HG03571 (cell line): Measurements from ENCODE around the gene C17orf78.
"Not testable (repeated sequence)": the region's sequence is repeated elsewhere in the genome, so short reads cannot be mapped to it uniquely, and the experiment has no call there.

ENCODE experiments used
- ATAC-seq: cut with Tn5 transposase; IDR thresholded peaks from one replicate; pipeline ENCODE4 v1.9.1; 2021; ENCODE audit not compliant: unreplicated experiment

C17orf78 gene

DNA sequence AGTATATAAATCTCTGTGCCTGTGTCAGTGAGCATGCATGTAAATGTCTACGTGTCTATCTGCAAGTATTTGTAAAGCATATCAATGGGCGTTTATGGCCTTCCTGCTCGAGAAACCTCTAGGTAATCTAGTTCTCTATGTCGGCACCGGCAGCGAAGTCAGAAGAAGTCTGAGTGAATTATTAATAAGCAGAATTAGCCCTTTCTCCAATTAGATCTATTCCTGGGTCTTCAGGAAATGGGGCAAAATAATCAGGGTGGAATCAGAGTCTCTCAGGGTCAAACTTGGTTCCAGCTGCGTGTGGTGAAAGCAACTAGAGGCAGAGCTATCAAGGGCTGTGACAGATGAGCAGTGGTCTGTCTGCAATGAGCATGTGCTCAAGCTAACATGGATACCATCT is at the start of gene C17orf78:
Gene C17orf78 (plus strand): TSS at position 280 of the 400 bp plus-strand sequence. CDS start 108 bp downstream, at position 388.
- no peak for ATAC-seq

DNA sequence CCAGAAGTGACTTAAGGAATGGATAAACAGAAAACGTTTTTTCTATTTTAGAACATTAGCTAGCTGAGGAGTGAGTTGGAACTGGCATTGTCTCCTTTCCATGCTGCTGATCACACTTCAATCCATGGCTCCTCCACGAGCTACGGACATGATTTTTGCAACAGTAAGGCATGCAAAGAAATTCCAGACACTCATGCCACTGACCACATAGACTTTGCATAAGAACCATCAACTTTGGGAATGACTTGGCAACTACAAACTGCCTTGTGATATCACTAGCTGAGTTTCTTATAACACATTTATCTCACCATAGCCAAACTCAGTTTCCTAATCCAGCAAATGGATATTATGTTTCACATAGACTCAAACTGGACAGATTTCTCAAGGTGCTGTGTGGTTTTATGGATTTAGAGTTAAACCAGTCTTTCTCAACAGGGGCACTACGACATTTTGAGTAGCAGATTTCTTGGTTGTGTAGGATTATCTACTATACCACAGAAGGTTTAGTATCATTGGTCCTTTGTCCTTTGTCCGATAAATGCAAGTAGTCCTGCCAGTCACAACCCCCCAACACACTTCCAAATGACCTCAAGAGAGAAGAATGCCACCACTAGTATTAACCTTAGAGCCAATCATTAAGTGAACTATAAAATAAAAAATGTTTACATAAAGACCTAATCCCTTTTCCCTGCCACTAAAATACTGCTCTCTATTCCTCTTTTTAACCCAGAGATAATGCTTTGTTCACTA is 48.3 kb upstream of the C17orf78 start:
- no peak for ATAC-seq

DNA sequence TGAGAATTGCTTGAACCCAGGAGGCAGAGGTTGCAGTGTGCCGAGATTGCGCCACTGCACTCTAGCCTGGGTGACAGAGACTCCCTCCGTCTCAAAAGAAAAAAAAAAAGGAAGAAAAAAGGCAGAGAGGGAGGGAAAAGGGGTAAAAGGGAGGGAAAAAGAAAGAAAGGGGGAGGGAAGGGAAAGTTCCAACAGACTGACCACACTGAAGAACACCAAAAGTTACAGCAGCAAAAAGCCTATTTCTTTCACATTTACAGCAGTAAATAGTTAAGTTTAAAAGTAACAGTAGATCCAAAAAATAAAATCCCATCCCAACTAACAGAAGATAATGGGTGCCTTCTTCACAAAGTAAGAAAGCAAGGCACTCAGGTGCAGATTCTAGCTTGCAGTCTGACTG is 36.9 kb upstream of the C17orf78 start:
- ATAC-seq, result no peak

DNA sequence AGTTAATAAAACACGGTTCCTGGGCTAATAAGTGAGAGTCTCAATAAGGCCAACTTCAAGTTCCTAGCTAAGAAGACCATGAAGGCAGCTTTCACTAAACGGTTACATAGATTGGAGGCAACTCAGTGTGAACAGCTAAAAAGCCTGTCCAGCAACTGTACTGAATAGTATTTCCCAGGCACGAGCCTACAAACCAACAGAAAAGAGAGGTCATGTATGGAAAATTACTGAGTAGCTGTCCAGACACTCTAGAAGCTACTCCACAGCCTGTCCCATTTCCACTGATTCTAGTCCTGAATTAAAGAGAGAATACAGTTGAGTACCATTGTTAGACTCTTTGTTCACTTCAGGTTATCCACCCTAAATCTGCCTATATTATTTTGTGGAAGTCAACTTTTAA is 36.5 kb upstream of the C17orf78 start:
- ATAC-seq, result no peak

DNA sequence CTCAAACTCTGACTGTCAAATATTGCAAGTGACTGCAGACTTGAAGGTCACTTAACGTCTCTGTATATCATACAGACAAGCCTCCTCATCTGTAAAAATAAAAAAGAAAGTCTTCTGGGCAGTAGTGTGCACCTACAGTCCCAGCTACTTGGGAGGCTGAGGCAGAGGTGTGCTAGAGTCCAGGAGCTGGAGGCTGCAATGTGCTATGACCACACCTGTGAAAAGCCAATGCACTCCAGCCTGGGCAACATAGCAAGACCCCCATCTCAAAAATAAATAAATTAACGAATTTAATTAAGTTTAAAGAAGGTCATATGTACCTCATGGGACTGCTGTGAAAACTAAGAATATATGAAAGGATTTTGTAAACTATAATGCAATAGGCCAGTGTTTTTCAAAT is 35.0 kb upstream of the C17orf78 start:
- no peak for ATAC-seq

DNA sequence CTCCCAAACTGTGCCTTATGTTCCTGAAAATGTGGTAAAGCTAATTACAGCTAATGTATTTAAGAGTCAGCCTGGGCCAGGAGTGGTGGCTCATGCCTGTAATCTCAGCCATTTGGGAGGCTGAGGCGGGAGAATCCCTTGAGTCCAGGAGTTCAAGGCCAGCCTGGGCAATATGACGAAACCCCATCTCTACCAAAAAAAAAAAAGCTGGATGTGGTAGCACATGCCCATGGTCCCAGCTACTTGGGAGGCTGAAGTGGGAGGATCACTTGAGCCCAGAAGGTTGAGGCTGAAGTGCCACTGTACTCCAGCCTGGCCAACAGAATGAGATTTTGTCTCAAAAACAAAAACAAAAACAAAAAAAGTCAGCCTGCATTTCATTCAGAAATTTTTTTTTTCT is 33.2 kb upstream of the C17orf78 start:
- no peak for ATAC-seq

DNA sequence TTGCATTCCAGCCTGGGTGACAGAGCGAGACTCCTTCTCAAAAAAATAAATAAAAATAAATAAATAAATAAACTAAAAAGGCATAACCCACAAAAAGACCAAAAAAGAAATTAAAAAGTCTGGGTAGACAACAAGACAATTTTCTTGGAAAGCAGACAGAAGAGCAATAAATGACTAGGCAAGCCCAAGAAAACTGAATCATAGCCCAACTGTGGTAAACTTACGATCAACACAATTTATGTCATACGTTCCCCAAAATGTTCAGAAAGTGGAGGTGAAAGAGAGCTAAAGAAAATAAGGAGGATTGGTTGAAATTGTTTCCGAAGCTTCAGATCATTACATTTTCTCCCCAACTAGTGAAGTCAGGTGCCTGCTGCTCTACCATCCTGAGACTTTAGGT is 31.3 kb upstream of the C17orf78 start:
- ATAC-seq, result no peak

DNA sequence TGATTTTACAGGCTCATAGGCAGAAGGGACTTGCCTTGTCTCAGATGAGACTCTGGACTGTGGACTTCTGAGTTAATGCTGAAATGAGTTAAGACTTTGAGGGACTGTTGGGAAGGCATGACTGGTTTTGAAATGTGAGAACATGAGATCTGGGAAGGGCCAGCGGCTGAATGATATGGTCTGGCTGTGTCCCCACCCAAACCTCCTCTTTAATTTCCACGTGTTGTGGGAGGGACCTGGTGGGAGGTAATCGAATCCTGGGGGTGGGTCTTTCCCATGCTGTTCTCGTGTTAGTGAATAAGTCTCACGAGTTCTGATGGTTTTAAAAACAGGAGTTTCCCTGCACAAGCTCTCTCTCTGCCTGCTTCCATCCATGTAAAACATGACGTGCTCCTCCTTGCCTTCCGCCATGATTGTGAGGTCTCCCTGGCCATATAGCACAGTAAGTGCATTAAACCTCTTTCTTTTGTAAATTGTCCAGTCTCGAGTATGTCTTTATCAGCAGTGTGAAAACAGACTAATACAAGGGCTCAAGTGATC is 28.9 kb upstream of the C17orf78 start:
- not testable (repeated sequence) for ATAC-seq

DNA sequence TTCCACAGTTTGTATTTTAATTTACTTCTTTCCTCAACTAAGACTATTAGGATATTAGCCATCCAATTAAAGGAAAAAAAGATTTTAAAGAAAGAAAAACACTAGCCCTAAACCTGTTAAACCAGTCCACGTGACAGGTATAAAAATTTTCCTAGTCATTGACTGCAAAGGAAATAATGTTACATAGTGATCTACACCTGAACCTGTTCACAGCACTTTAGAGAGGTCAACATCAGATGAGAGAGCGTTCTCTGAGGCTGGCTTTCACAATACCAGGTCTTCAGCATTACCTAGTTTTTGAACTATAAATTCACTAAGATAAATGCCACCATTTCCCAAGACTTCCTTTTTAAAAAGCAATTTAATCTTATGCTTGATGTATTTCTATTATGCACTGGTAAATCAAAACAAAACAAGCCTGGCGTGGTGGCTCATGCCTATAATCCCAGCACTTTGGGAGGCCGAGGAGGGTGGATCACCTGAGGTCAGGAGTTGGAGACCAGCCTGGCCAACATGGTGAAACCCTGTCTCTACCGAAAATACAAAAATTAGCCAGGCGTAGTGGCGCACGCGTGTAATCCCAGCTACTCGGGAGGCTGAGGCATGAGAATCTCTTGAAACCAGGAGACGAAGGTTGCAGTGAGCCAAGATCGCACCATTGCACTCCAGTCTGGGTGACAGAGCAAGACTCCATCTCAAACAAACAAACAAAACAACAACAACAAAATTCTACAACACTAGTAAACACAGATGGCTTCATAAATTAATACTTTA is 18.8 kb upstream of the C17orf78 start:
- not testable (repeated sequence) for ATAC-seq

DNA sequence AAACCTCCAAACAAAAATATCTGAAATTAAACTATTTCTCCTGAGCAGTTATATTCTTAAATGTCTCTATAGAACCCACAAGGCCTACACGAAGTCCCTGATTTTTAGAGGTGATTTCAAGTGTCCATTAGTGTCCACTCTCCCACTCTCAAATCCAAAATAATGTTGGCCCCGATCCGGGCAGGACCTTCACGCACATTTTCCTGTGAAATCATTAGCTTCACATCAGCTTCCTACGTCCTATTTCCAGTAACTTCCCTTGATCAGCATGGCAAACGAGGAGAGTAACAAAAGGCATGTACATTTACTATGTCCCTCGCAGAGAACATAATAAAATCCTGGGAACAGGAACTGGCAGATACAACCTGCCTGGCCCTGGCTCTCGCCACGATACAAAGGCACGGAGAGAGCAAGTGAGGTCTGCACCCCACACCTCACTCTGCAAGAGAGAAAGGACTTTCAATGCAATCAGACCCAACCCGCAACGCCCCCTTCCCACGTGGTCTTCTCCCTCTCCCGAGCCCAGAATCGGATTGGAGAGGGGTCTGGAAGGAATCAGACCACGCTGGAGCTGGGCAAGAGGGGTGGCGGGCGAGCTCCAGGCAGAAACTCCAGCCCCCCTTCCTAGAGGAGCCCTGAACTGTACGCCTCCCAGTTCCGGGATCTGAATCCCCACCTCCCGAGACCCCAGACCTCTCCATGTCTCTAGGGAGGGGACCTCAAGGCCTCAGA is 17.5 kb upstream of the C17orf78 start:
- ATAC-seq, result peak; percentile 14

DNA sequence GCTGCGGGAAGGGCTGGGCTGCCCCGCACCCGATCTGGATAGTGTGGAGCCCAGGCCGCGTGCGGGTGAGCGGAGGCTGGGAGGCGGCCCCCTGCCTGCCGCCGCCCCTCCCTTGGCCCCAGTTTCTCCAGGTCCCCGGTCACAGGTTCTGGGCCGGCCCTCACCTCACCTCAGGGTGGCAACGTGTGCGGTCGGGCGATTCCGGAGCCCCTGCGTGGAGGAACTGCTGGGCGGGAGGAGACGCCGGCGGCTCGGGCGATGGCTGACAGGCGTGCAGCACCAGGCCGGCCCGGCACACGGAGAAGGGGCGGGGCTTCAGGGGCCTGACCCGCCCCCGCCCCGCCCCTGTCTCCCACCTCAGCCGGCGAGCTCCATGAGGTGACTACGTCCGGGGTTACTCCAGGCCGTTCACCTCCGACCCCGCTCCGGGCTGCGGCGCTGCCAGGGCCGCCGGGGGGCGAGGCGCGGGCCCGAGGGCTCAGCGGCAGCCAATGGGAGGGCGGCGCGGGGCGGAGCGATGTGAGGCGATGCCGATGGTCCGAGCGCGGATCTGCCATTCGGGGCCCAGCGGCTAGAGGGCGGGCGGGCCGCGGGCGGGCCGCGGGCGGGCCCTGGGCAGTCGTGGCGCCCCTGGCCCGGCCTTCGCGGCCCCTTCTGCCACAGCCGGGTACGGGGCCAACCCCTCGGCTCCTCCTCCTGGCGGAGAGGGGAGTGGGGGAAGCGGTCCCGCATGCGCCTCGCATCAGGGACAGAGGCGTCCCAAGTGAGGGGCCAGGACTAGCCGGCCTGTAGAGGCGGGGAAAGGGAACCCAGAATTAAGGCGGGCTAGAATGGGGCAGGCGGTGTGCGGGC is 16.7 kb upstream of the C17orf78 start:
- ATAC-seq, result peak; percentile 91

DNA sequence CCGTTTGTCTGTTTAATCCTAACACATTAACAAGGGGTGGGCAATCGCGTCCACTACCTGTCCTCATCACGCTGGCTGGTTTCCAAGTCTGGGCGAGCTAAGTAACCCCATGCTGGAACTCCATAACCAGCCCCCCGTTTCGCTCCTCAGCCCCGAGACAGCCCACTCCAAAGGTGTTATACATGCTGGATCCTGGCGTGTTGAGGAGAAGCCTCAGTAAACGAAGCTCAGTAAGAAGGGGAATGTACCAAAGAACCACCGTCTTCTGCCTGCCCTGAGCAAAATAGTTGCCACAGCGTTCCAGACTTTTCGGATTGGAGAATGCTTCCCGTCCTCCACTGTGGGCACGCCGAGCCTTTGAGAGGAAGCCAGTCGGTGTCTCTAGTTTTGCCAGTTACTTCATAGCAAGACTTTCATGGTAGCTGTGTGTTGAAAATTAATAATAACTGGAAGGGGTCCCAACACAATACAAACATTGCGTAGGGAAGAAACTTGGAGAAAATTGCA is 16.1 kb upstream of the C17orf78 start:
- ATAC-seq, result no peak

DNA sequence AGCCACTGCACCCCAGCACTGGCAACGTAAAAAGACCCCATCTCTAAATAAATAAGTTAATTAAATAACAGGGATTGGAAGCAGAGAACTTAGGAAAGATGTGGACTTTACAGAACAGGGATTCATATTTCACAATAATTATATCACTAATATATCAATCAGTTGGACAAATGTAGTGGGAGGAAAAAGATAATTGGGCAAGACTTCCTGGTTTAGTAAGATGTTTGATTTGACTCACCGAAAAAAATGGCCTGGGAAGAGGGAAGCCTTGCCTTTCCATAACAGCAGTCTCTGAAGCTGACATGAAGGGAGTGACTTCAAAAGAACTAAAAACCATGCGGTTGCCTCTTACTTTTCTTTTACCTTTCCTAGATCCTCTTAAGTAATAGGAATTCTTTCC is 15.2 kb upstream of the C17orf78 start:
- no peak for ATAC-seq

DNA sequence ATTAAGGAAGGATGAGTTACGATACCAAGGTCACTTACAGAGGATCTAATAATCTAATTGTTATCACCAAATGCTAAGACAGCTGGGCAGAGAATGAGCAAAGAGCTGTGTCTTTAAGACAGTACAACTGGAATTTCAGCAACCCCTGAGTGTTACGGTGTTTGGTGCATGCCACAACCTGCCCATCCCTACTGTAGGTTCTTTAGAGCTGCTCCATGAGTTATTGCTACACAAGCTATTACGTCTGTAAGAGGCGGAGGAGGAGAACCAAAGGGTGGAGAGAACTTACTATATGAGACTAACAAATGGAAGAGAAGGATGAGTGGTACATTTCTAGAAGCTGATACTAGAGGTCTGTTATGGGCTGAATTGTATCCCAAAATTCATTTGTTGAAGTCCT is 14.2 kb upstream of the C17orf78 start:
- no peak for ATAC-seq

DNA sequence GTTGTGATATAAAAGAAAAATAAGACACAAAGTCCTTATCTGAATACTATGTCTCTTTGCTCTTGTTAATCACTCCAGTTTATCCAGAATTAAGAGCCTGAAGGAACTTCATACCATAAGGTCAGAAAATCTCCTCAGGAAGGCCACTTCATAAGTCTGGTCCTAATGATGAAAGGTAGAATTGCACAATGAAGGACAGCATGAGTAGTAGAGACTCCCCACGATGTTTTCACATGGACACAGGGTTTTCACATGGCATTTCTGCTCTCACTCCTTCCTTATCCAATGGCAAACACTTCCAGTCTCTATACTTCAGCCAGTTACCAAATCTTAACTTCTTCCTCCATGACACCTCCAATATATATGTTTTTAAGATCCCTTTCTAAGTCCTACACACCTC is 10.2 kb upstream of the C17orf78 start:
- ATAC-seq, result no peak

DNA sequence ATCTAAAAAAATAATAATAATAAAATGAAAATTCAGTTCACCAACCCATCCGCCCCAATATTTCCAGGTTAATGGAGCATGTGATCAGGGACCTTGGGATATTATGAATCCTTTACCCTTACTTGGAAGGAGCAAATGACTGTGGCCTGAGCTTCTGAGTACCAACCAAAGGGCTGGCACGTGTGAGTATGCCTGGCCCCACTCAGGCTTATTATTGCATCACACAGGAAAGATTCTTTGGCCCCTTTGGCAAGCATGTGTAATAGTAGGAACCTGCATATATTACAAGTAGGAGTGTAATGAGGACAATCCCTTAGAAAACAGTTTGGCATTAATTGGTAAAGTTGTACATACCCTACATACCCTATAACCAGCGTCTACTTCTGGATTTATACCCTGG is 7.2 kb upstream of the C17orf78 start:
- no peak for ATAC-seq

DNA sequence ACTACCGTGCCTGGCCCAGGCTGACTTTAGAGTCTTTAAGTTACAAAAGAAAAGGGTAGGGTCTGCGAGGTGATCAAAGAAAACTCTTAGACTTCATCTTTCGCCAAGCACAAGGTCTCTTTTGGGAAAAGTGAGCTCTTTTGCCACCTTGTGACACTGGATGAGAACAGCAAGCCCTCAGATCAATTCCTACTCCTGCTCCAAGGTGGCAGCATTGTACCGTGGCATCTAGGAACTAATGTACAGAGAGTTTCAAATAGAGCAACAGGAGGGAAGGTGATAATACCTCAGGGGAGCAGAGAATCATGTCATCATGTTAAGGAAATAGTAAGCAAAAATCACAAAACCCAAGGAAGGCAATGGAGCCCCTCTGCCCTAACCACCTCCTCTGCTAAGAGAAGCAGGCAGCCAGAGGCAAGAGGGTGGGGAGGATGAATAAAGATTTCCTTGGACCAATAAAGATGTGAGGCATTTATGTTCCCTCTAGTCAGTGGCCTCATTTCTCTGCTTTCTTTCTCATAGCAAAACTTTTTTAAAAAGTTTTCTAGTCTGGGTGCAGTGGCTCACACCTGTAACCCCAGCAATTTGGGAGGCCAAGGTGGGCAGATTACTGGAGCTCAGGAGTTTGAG is 2.1 kb upstream of the C17orf78 start:
- no peak for ATAC-seq

DNA sequence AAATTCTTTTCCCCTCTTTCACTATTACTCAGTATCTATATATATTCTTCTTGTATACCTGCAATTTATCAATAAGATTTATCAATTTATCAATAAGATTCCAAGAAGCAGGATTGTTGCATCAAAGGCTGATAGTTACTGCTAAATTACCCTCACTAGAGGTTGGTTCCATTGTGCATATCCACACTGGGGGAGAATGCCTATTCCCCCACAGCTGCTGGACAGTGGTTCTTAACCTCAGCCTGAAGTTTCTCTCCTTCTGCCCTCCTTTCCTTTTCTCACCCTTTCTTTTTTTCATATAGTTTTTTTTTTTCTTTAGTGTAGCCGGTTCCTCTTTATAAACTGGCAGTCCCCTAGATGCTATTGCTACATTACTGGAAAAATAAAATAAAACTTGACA is 6.3 kb downstream of the C17orf78 start:
- ATAC-seq, result no peak

DNA sequence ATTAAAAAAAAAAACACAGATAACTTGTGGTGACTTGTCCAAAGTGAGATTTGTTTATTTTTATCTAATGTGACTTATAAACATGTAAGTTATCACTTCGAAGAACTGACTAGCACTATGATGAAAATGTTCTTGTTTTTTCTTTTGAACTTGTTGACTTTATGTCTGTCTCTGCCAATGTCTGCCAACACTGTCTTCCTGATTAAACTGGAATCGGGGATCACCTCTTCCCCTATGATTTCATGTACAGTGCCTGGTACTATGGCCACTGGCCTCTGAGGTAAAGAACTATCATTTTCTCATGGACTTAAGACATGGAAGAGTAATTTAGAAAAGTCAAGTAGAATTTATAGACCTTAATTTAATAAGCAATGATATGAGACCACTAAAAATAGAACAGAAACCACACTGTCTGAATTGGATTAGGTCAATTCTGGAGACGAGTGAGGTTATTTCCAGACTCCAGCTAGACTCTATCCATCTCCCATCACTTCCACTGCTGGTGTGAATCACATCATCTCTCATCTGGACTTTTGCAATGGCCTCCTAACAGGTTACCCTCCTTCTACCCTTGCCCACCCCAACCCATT is 8.9 kb downstream of the C17orf78 start:
- ATAC-seq, result no peak
